Measurements from ENCODE around the gene RIMBP2.
"Not testable (repeated sequence)": the region's sequence is repeated elsewhere in the genome, so short reads cannot be mapped to it uniquely, and the experiment has no call there.

Gene RIMBP2, protein sequence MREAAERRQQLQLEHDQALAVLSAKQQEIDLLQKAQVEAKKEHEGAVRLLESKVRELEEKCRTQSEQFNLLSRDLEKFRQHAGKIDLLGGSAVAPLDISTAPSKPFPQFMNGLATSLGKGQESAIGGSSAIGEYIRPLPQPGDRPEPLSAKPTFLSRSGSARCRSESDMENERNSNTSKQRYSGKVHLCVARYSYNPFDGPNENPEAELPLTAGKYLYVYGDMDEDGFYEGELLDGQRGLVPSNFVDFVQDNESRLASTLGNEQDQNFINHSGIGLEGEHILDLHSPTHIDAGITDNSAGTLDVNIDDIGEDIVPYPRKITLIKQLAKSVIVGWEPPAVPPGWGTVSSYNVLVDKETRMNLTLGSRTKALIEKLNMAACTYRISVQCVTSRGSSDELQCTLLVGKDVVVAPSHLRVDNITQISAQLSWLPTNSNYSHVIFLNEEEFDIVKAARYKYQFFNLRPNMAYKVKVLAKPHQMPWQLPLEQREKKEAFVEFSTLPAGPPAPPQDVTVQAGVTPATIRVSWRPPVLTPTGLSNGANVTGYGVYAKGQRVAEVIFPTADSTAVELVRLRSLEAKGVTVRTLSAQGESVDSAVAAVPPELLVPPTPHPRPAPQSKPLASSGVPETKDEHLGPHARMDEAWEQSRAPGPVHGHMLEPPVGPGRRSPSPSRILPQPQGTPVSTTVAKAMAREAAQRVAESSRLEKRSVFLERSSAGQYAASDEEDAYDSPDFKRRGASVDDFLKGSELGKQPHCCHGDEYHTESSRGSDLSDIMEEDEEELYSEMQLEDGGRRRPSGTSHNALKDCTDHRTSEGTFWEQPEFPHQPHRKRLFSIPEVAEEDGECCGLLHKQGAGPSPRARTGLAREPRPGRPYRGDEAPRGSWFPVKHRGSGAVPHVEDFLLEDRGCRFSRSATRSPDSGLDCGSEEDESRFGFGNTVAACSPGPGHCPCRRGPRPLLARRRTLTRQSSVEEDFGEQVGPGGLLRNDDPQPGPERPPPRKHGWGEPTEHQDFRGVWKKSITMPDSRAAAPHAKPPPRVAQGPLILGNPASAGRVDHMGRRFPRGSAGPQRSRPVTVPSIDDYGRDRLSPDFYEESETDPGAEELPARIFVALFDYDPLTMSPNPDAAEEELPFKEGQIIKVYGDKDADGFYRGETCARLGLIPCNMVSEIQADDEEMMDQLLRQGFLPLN (N-terminal part only)

DNA sequence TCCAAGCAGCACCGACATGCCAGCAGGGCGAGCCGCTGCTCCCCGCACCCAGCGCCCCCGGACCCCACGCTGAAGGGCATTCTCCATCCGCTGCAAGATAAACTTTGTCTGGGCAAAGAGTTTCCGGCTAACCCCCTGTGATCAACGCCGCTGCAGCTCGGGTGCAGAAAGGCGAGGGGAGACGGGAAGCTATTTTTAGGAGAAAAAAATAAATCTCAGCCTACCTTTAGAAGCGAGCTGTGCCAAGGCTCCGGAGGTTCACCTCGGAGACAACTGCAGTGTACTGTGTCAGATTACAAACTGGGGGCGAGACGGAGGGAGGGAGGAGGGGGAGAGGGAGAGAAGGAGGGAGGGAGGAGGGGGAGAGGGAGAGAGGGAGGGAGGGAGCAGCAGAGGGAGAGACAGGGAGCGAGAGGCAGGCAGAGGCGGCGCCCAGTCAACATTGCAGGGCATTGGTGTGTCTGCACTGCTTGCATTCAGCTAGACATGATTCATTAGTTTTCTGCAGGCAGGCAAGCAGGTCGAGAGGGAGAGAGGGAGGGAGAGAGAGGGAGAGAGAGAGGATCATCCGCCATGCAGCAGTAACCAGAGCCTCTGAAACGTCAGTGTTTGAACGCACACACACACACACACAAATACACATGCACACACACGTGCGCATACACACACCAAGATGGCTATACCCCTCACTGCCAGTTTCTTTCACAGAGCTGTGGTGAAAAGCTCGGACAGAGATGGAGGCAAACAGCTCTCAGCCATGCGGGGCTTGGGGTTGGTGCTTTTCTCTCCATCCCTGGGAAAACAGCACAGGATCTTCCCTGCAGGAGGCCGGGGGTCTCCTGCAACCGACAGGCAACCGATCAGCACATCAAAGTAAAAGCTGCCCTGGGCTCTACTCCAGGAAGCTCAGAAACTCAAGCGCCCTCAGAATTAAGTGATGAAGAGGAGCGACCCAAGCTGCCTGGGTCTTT is at the start of gene RIMBP2:
Gene RIMBP2 (minus strand): TSS at position 302 of the 971 bp plus-strand sequence. CDS start 237,286 bp downstream, outside the sequence.
- no peak for DNase-seq

DNA sequence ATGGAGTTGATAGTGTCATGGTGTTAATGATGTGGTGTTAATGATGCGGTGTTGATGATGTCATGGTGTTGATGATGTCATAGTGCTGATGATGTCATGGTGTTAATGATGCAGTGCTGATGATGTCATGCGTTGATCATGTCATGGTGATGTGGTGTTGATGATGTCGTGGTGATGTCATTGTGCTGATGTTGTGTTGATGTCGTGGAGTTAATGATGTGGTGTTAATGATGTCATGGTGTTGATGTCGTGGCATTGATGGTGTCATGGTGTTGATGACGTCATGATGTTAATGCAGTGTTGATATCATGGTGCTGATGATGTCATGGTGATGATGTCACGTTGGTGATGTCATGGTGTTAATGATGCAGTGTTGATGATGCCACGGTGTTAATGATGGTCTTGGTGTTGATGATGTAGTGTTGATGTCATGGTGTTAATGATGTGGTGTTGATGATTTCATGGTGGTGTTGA is 49.1 kb upstream of the RIMBP2 start:
- DNase-seq: no peak

DNA sequence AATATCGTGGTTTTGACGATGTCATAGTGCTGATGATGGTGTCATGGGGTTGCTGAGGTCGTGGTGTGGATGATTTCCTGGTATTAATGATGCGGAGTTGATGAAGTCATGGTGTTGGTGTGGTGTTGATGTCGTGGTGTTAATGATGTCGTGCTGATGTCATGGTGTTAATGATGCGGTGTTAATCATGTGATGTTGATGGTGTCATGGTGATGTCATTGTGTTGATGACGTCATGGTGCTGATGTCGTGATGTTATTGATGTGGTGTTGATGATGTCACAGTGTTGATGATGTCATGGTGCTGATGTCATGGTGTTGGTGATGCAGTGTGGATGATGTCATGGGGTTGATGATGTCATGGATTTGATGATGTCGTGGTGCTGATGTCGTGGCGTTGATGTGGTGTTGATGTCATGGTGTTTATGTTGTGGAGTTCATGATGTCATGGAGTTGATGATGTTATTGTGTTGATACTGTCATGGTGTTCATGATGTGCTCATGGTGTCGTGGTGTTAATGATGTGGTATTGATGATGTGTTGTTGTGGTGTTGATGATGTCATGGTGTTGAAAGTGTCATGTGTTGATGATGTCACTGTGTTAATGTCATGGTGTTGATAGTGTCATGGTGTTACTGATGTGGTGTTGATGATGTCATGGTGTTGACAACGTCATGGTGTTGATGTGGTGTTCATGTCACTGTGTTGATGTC is 48.5 kb upstream of the RIMBP2 start:
- no peak for DNase-seq

DNA sequence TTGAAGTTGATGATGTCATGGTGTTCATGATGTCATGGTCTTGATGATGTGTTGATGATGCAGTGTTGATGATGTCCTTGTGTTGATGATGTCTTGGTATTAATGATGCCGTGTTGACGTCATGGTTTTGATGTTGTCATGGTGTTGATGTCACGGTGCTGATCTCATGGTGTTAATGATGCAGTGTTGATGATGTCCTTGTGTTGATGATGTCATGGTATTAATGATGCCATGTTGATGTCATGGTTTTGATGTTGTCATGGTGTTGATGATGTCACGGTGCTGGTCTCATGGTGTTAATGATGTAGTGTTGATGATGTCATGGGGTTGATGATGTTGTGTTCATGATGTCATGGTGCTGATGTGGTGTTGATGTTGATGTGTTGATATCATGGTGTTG is 48.0 kb upstream of the RIMBP2 start:
- no peak for DNase-seq

DNA sequence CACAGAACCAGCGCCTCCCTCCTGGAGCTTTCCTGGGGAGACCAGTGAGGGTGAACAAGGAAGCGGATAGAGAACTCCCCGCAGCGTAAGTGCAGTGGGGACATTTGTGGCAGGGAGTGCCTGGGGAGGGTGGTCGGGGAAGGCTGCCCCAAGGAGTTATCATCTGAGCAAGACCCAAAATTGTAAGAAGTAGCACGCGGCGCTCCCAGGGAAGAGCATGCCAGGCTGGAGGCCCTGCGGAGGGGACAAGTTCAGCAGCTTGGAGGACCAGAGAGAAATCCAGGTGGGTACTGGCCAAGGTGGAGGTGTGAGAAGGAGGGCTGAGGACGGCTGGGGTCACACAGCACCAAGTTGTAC is 46.2 kb upstream of the RIMBP2 start:
- DNase-seq: no peak

DNA sequence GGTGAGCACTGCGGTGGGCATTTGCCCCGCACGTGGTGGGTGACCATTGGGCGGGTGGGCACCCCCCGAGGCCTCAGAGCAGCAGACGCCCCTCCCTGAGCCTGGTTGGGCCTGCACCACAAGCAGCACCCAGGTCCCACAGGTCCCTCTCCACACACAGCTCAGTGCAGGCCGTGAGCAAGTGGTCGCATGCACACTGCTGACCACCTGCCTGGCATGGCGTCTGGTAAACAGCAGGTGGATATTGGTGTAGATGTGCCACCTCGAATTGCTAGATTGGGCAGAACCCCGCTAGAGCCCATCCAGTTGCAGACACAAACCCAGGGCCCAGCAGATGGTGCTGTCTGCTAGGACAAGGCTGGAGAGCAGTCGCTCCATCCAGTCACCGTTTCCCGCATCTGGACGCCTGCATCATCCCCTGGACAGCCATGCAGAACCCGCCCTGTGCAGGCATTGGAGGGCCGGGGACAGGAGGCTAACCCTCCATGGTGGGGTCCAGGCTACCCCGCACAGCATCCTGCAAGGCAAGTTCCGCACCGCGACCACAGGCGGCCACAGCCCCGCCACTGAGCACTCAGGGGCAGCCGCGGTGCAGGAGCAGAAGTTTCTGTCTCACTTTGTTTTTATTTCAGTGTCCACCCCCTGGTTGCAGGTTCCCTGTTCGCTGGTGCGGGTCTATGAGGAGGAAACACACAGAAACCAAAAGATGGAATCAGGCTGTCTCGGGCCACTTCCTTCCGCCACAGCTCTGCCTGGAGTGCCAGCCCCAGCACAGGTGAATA is 45.6 kb upstream of the RIMBP2 start:
- DNase-seq: peak; percentile 36

DNA sequence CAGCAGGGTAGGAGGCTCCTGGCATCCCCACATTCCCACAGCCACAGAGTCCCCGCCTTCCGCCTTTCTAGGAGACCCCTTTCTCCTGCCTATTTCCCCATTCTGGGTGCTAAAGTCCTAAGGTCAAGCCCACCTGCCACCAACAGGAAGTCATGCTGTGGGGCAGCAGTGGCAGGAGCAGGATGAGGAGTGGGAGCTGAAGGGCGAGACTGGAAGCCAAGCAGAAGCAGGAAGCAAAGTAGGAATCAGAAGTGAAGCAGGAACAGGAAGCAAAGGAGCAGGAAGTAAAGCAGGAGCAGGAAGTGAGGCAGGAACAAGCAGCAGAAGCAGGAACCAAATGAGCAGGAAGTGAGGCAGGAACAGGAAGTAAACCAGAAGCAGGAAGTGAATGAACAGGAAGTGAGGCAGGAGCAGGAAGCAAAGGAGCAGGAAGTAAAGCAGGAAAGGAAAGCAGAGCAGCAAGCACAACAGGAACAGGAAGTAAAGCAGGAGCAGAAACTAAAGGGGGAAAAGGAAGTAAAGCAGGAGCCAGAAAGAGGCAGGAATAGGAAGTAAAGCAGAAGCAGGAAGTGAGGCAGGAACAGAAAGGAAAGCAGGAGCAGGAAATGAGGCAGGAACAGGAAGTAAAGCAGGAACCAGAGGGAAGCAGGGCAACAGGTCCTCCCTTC is 38.3 kb upstream of the RIMBP2 start:
- no peak for DNase-seq

DNA sequence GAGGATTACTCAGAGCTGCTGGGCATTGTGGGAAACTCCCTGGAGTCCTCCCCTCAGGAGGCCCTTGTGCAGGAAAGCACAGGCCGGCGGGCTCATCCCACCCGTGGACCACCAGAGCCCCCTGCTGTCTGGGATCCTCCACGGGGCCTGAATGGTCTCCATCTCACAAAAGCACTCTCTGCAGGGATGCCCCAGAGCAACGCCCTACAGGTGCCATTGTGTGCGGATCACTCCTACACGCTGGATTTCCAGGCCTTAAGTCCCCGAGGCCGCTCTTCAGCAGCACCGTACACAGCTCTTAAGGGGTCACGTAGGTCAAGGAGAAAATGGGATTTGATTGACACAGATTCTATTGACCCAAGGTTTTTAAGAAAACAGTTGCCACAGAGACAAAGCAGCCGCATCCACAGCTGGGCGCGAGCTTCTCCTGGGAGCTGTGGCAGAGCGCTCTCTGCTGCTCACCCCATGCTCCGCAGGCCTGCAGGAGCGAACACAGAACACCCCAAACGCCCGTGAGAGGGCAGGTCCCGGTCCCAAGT is 36.7 kb upstream of the RIMBP2 start:
- no peak for DNase-seq

DNA sequence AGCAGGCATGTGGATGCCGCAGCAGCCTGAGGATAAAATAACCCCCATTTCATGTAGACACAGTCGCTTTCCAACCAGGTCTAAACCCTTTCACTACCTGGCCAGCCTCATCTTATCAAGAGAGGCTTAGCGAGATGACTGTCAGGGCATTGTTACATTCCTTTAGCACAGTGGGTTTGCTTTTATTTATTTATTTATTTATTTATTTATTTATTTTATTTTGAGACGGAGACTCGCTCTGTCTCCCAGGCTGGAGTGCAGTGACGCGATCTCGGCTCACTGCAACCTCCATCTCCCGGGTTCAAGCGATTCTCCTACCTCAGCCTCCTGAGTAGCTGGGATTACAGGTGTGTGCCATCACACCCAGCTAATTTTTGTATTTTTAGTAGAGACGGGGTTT is 35.9 kb upstream of the RIMBP2 start:
- not testable (repeated sequence) for DNase-seq

DNA sequence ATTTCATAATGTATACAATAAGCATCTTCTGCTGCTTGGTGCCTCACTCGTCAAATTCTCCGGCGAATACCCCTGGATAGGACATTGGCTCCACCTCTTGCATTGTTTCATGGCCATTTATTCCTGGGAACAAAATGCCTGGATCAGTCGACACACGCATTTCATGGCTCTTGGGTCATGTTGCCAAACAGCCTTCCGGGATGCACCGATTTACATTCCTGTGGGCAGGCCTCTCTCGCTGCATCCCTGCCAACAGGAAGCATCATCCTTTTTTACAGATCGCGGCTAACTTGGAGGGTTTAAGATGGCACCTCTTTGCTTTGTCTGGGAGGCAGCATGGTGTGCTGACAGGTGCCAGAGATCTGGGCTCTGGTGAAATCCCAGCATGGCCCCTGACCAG is 32.7 kb upstream of the RIMBP2 start:
- no peak for DNase-seq

DNA sequence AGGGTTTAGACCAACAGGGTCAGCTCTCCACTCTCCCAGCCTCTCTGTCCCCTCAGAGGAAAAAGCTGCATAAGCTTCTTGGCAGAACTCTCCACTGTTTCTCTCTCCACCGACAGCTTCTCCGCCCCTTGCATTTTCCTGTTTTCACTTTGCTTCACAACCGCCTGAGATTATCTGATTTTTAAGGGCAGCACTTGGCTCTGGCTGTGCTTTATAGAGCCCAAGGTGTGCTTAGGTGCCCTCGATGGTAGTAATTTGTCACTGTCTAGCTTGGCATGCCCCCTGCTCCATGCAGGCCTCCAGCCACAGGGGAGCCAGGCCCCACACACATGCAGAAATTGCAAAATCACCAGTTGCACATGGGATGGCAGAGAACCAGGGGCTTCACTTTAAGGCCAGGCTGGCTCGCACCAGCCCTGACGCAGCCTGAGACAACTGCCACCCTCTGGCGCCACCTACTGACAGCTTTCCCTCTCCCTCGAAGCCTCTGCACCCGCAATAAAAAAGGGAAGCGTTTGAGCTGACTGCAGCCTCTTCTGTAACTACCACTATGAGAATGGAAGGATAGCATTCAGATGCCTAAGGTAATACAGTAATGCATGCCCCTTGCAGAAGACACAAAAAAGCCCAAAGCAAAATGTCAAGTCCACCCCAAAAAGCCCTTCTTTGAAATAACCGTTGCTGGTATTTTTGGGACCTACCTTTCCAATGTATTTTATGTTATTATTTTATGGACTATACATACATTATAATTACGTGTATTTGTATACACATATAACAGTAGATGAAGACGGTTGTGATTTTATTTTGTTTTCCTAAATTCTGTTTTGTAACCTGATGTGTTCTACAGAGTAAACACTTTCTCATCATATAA is 32.0 kb upstream of the RIMBP2 start:
- DNase-seq: peak; percentile 58

DNA sequence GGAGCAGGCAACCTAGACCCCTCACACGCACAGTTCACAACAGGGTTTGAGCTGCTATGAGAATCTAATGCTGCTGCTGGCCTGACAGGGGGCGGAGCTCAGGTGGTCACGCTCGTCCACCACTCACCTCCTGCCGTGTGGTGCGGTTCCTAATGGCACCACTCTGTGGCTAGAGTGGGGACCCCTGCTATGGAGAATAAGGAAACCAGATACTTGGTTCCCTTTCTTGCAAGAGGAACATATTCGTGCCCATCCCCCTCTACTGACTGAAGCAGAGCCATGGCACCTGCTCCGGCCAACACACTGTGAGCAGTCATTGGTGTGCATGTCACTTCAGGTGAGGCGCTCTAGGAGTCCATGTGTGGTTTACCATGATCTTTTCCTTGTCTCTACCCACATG is 30.4 kb upstream of the RIMBP2 start:
- no peak for DNase-seq

DNA sequence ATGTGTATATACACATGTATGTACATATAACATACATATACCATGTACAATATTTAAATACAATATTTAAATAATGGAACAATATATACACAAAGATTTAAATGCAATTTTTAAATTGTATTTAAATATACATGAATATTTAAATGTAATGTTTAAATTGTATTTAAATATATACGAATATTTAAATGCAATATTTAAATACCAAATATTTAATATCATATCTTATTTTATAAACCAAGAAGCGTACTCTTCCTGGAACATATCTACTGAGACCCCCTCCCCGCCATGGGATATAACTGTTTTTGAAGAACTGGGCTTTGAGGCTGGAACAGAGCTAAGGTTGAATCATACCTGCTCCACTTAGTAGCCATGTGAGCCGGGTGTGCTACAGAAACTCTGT is 29.8 kb upstream of the RIMBP2 start:
- DNase-seq: no peak

DNA sequence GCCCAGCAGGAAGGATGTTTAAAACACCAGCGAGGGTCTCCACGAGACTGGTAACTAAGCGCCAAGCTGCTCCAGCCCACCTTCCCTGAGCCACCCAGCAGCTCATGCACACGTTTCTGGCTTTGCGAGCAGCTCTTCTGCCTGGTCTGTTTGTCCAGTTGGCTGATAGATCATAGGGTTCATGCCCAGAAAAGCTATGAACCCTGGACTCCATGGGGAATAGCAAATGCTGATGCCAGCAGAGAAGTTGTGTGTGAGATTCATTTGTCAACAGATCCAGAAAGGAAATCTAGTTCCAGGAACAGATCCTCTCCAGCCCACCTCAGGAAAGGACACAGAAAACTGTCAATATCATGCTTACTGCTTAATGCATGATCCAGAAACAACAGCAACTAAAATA is 28.2 kb upstream of the RIMBP2 start:
- no peak for DNase-seq

DNA sequence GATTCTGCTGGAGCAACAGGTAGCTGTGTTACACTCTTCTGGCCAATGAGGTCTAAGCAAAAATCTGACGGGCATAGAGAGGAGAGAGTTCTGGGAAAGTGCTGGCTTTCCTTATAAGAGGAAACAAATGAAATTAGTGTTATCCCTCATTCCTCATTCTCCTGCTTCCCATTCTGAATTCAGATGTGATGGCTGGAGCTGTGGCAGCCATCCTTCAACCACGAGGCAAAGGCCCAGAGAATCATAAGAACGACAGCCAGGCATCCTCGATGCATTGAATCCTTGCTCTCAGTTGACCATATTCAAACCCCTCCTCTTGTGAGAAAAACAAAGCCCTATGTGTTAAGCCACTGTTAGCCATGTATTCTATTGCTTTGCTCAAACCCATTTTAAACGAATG is 27.5 kb upstream of the RIMBP2 start:
- DNase-seq: no peak

DNA sequence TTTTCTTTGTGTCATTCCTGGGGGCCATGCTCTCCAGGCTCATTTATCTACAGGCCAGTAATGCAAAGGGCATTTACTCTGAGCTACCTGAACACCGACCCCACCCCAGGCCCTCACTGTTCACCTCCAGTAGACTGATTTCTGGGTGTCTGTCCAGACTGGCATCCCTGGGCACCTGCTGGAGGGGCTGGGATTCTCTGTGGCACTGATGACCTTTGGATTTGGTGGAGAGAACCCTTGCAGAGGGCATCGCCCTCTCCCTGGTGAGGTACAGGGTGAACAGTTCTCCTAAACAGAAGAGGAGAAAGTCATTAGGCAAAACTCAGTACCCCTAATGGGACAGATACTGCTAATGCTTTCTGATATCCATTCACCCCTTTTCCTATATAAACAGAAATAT is 27.1 kb upstream of the RIMBP2 start:
- no peak for DNase-seq

DNA sequence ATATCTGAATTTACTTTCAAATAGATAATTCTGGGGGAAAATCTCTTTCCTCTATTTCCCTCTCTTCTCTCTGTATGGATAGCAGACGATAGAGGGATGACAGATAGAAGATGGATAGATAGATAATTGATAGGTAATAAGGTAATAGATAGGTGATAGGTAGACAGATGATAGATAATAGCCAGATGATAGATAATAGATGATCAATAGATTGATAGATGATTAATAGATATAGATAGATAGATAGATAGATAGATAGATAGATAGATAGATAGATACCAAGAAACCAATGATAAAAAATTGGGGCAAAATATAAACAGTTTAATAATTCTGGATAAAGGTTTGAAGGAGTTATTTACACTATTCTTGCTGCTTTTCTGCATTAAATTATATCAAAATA is 26.6 kb upstream of the RIMBP2 start:
- DNase-seq: no peak

DNA sequence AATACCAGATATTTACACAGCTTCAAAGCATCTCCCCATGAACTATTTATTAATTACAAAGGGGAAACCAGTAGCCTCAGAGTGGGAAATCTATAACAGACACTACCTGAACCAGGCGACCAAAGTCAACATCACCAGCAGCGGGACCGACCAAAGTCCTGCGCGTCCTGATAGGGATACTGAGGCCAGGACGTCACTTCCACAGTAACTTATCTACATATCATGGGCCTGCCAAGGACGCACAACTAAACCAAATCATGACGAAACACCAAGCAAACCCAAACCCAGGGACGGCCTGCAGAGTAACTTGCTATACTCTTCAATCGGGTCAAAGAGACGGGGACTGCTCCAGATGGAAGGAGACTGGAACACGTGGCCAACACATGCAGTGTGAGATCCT is 26.0 kb upstream of the RIMBP2 start:
- no peak for DNase-seq

DNA sequence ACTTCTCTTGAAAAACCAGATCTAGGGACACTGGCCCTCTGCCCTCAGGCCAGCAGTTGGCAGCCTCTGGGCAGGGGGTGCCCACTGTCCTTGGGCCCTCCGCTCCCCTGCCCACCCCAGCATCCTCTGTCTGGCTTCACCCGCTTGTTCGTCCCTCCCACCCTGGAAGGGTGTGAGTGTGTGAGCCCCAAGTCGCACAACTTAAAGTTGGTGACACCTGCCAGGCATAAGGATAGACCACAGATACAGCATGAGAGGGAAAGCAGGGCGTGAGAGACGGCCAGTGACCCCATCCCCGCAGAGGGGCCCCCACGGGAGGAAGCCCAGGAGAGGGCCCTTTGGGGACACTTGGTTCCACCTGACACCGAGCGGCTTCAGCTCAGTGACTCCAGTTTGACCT is 23.5 kb upstream of the RIMBP2 start:
- DNase-seq: no peak
